Ishikawa (cell line): Measurements from ENCODE around the gene FARSA.

Source experiments
- CREB1 ChIP-seq: IDR thresholded peaks from 2 replicates; pipeline ENCODE4 v1.6.1; 2012; ENCODE audit warnings: low read depth
- EP300 ChIP-seq: IDR thresholded peaks from 2 replicates; pipeline ENCODE4 v1.6.1; 2012; ENCODE audit warnings: borderline replicate concordance
- FOXM1 ChIP-seq: IDR thresholded peaks from 2 replicates; pipeline ENCODE4 v1.6.1; 2012; ENCODE audit warnings: low read depth, borderline replicate concordance
- TAF1 ChIP-seq: IDR thresholded peaks from 2 replicates; pipeline ENCODE4 v1.6.1; 2012; ENCODE audit warnings: low read depth, mild to moderate bottlenecking
- TF ChIP-seq, protein P1 (sequence below): IDR thresholded peaks from 2 replicates; pipeline ENCODE4 v1.6.1; 2012

DNA sequence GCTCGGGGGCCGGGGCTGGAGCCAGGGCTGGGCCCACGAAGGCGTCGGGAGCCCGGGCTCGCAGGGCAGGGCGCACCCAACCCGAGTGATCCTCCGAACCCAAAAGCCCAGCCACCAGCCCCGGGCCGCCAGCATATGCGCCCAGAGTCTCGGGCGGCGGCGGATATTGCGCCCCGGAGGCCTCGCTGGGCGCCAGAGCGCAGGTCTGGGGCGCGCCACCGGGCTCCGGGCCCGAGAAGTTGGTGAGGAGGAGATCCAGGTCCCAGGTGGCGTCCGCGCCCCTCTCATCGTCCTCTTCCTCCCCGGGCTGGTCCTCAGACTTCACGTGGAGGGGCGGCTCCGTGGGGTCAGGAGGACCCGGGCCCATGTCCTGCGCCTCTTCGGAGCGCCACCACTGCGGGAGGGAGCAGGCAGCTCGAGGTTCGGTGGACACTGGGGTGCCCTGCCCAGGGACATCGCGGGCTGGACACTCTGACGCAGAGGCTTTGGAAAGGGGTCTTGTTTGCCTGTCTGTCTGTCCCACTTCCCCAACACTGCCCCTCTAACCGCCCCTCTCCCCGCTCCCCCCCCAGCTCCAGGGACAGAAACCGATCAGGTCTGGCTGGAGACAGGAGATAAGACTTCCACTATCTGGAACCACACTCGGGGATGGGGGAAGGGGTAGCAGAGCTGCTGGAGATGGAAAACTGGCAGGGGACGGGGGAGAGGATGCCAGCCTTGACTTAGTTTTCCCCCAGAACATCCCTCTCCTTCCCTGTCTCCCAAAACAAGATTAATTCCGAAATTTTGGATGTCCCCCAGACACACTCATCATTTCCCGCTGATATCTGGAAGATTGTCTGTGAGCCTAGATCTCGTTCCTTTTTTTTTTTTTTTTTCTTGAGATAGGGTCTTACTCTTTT is 47.5 kb downstream of the FARSA start:
- TF ChIP-seq FOXM1 (no peak), EP300 (no peak), CREB1 (no peak), TAF1 (no peak)
- TF ChIP-seq, protein P1, sequence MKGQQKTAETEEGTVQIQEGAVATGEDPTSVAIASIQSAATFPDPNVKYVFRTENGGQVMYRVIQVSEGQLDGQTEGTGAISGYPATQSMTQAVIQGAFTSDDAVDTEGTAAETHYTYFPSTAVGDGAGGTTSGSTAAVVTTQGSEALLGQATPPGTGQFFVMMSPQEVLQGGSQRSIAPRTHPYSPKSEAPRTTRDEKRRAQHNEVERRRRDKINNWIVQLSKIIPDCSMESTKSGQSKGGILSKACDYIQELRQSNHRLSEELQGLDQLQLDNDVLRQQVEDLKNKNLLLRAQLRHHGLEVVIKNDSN: no peak
